ENCODE measurements around the gene ATP6AP2. TPM values are rescaled to one million over a fixed set of nuclear protein-coding genes. Genes with fewer than 3 reads are reported as not detected.

ATP6AP2 gene
- total and polyA plus RNA-seq, 12 donors = 32.3 to 164 (median 140) TPM

GRCh38 chrX:40550066-40550465 is 30.7 kb upstream of the ATP6AP2 start:
- no peaks in the 10 kb centered on the region for H3K36me3 ChIP-seq (replicated peaks in 1 of 2)
- peak; percentile 39 to 80 (median 58) for DNase-seq
- H3K9me3 ChIP-seq (replicated peaks in 1 of 3) = no peaks in the 10 kb centered on the region
- no peaks in the 10 kb centered on the region for H3K4me1 ChIP-seq (replicated peaks in 1 of 2)
- intact Hi-C loops (cut with DNase I) = no loop called here
- no peak overlapping the region for H3K4me3 ChIP-seq
- WGBS, 4 donors = 28 to 53% (median 34%) methylated on average over 5 to 9 of the region's 9 CpGs
- H3K27ac ChIP-seq = no peak overlapping the region
- H3K27me3 ChIP-seq = peaks cover 5% of the 10 kb centered on the region
- TF ChIP-seq CTCF (IDR thresholded peaks at IDR 0.05) (no peak), POLR2A (IDR thresholded peaks at IDR 0.05) (no peak)

GRCh38 chrX:40552768-40553167 is 28.0 kb upstream of the ATP6AP2 start:
- intact Hi-C loops (cut with DNase I) = no loop called here
- Histone ChIP-seq H3K4me3 (no peak overlapping the region), H3K27ac (no peak overlapping the region), H3K9me3 (replicated peaks in 1 of 3) (no peaks in the 10 kb centered on the region), H3K4me1 (replicated peaks in 1 of 2) (no peaks in the 10 kb centered on the region), H3K36me3 (replicated peaks in 1 of 2) (no peaks in the 10 kb centered on the region), H3K27me3 (peaks cover 9% of the 10 kb centered on the region)
- DNase-seq = no peak
- TF ChIP-seq CTCF (IDR thresholded peaks at IDR 0.05) (peak in 3 of 6 experiments; percentile 10 to 27 (median 10)), POLR2A (IDR thresholded peaks at IDR 0.05) (no peak)
- WGBS, 4 donors = 49 to 69% (median 66%) methylated on average over 5 of the region's 5 CpGs

- Histone ChIP-seq H3K36me3 (replicated peaks in 1 of 2) (no peaks in the 10 kb centered on the region), H3K4me3 (no peak overlapping the region), H3K4me1 (replicated peaks in 1 of 2) (no peaks in the 10 kb centered on the region), H3K27me3 (peaks cover 24% of the 10 kb centered on the region), H3K9me3 (replicated peaks in 1 of 3) (no peaks in the 10 kb centered on the region), H3K27ac (no peak overlapping the region)
- 67 to 100% (median 96%) methylated on average over 4 of the region's 4 CpGs for WGBS, 4 donors
- intact Hi-C loops (cut with DNase I) = no loop called here
- no peak for DNase-seq
- TF ChIP-seq CTCF (IDR thresholded peaks at IDR 0.05) (no peak), POLR2A (IDR thresholded peaks at IDR 0.05) (no peak)
These were observed 22.2 kb upstream of the ATP6AP2 start for GRCh38 chrX:40558590-40558989.

- no peaks in the 10 kb centered on the region for H3K36me3 ChIP-seq (replicated peaks in 1 of 2)
- TF ChIP-seq CTCF (IDR thresholded peaks at IDR 0.05) = no peak
- no peak for TF ChIP-seq POLR2A (IDR thresholded peaks at IDR 0.05)
- 81 to 91% (median 87%) methylated on average over 6 to 10 of the region's 10 CpGs for WGBS, 4 donors
- no peaks in the 10 kb centered on the region for H3K9me3 ChIP-seq (replicated peaks in 1 of 3)
- DNase-seq = no peak
- intact Hi-C loops (cut with DNase I) = no loop called here
- H3K27ac ChIP-seq = no peak overlapping the region
- H3K4me3 ChIP-seq = no peak overlapping the region
- no peaks in the 10 kb centered on the region for H3K4me1 ChIP-seq (replicated peaks in 1 of 2)
- H3K27me3 ChIP-seq = peaks cover 20% of the 10 kb centered on the region
These were observed 17.0 kb upstream of the ATP6AP2 start for GRCh38 chrX:40563784-40564183.

Measured in adrenal gland (tissue), 12 donors.